Fibroblast of the aortic adventitia (primary cell): ENCODE results near the gene METRN. TPM values are rescaled to one million over a fixed set of nuclear protein-coding genes. Genes with fewer than 3 reads are reported as not detected.

Experiments used
- DNase-seq: peaks from one replicate; pipeline ENCODE4 v3.0.0-alpha.2; 2010; ENCODE audit warnings: low read depth
- H3K4me3 ChIP-seq: 2 replicates; pipeline ENCODE4 v1.5.1; 2011; ENCODE audit warnings: low read depth, mild to moderate bottlenecking, control low read depth, low read length, moderate library complexity
- CTCF ChIP-seq: IDR thresholded peaks from 2 replicates; pipeline ENCODE4 v1.5.1; 2011; ENCODE audit warnings: mild to moderate bottlenecking, low read length, control low read depth, inconsistent platforms; ENCODE audit not compliant: insufficient read depth
- total RNA-seq: library from RNA; depleted of rRNA; stranded (reverse); fragments of >200 nt; gene quantifications from 2 replicates; pipeline ENCODE4 v1.2.3, GENCODE V29; 2012; ENCODE audit warnings: low replicate concordance

The METRN gene
- total RNA-seq, 1 donor = 30.7 TPM

- TF ChIP-seq CTCF = no peak
- peak within 1 kb of the TSS; percentile 53 for H3K4me3 ChIP-seq
- DNase-seq = peak; percentile 6
These were observed 39.7 kb upstream of the METRN start, which contains the start of gene RHBDL1 for GRCh38 chr16:674968-675883. Gene RHBDL1, plus strand, starts transcription at chr16:675671. Its CDS starts 120 bp downstream, at chr16:675791.

- no peak for TF ChIP-seq CTCF
- H3K4me3 ChIP-seq = peak overlapping the region; percentile 48
- no peak for DNase-seq
These were observed 38.9 kb upstream of the METRN start for GRCh38 chr16:675884-676564.

- no peak for TF ChIP-seq CTCF
- no peak for DNase-seq
- no peak overlapping the region for H3K4me3 ChIP-seq
These were observed 38.4 kb upstream of the METRN start for GRCh38 chr16:676565-676902.

GRCh38 chr16:676913-677312, 38.0 kb upstream of the METRN start:
- TF ChIP-seq CTCF = no peak
- DNase-seq = no peak
- H3K4me3 ChIP-seq = no peak overlapping the region

GRCh38 chr16:677316-678190, 37.4 kb upstream of the METRN start:
- H3K4me3 ChIP-seq = no peak overlapping the region
- TF ChIP-seq CTCF = no peak
- no peak for DNase-seq

GRCh38 chr16:678209-678857, 36.6 kb upstream of the METRN start:
- TF ChIP-seq CTCF = no peak
- H3K4me3 ChIP-seq = no peak overlapping the region
- no peak for DNase-seq
